Middle frontal gyrus (tissue), 1 donor: ENCODE measurements around the gene SLC6A3.

Source experiments
- DNase-seq: peaks from one replicate; pipeline ENCODE4 v3.0.0-alpha.2; 2015; ENCODE audit warnings: low spot score; ENCODE audit errors: extremely low spot score

The SLC6A3 gene

DNA sequence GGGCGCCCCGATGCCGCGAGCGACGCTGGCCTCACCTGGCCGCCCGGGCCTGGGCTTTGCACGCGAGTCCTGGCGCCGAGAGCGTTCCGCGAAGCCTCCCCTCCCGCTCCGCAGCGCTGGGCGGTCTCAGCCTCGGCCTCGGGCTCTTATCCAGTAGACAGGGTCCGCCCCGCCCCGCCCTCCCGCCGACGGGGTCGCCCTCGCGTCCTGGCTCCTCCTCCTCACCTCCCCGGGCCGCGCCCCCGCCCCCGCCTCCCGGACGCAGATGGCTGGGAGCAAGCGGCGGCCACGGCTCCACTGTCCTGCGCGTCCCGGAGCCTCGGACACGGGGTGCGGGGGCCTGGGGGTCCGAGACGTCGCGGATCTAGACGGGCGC lies at the start of gene SLC6A3:
SLC6A3 (minus strand) TSS at position 128 of the 376 bp plus-strand sequence. CDS start 2,243 bp downstream, outside the sequence.
- no peak for DNase-seq

DNA sequence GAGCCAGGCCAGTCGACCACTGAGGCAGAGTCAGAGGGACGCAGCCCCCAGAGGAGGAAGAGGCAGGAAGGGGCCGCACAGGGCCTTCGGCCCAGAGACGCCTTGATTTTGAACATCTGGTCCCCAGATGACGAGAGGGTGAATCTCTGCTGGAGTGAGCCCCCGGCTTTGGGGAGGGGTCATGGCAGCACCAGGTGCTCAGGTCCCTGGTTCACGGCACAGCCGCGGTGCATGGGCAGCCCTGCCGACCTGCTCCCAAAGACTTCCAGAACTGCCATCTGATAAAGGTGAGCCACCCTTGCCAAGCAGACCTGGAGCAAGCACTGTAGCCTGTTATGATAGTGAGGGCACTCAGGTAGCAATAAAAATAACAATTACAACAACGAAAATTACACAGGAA lies 48.7 kb upstream of the SLC6A3 start:
- DNase-seq: no peak

DNA sequence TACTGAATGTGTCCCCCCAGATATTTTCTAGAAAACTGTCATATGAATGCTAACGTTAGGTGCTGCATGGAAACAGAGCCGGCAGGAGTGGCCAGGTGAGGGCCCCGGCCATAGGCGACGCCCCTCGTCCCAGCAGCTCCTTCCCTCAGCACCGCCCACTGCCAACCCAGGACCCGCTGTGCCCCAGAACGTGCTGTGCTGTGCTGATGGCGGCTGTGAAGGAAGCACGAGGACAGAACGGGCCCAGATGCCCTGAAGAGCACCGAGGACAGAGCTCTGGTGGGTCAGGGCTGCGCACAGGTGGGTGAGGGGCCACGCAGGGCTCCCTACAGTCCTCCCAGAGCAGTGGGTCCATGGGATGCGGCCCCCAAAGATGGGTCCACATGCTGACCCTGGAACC lies 48.2 kb upstream of the SLC6A3 start:
- DNase-seq: no peak

- no peak for DNase-seq
Observed at GRCh38 chr5:1492757-1493156, 47.5 kb upstream of the SLC6A3 start.

GRCh38 chr5:1490376-1490775 lies 45.1 kb upstream of the SLC6A3 start:
- no peak for DNase-seq

GRCh38 chr5:1489754-1490153 lies 44.5 kb upstream of the SLC6A3 start:
- DNase-seq: no peak

DNA sequence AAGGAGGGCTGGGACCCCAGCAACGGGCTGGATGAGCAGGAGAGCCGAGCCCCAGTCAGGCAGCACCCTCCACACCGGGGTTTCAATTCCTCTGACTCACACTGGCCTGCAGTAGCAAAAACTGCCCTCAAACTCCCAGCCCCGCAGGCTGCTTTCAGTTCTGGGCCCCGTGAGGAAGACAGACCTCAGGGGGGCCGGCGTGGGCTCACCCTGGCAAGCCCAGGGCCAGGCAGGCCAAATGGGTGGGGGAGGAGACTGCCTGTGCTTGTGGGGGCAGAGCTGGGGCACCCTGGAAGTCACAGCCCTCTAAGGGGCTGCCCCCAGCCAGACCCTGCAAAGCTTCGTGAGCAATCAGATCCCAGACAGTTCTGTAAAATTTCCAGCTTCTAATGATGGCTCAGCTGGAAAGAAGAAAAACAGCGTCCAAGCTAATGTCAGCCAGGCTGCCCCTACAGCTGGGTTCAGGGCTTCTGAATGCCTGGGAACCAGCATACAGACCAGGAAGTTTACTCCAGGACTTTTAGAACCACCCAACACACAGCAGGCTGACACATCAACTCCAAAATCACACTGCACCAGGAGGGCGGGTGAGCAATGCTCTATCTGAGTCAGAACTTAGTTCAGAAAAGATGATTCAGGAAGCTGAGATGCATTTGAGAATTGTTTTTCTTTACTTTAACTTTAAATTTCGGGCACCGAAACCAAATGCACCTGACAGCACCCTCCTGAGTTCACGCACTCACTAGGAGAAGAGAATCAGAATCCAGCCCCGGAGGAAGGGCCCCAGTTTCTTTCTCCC lies 43.8 kb upstream of the SLC6A3 start:
- no peak for DNase-seq

DNA sequence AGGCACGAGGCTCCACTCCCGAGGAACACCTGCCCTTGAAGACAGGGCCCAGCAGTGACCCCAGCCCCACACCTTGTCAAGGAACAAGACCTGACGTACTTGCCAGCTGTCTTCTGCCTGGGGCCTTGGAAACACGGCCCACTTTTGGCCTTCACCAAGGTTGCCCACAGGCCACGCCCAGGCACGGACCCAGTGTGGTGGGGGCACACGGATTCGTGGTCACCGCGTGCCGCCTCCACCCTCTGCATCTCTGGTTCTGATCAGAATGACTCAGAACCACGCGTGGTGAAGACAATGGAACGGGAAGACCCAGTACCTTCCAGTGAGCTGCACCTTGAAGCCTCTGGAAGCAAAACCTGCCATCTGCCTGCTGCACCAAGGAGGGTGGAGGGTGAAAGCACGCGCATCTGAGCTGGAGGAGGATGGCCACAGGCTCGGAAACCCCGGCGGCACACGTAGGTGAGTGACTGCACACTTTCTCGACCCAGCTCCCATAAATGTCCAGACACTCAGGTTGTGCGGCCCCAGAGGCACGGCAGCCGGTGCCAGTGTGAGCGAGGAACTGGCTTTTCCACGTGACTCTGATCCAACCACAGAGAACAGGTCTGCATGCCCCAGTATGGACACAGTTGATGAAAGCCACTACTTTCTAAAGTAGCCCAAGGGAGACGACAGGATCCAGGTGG lies 42.0 kb upstream of the SLC6A3 start:
- DNase-seq: no peak

GRCh38 chr5:1486271-1486670 lies 41.0 kb upstream of the SLC6A3 start:
- no peak for DNase-seq

GRCh38 chr5:1485579-1486118 lies 40.4 kb upstream of the SLC6A3 start:
- DNase-seq: no peak

DNA sequence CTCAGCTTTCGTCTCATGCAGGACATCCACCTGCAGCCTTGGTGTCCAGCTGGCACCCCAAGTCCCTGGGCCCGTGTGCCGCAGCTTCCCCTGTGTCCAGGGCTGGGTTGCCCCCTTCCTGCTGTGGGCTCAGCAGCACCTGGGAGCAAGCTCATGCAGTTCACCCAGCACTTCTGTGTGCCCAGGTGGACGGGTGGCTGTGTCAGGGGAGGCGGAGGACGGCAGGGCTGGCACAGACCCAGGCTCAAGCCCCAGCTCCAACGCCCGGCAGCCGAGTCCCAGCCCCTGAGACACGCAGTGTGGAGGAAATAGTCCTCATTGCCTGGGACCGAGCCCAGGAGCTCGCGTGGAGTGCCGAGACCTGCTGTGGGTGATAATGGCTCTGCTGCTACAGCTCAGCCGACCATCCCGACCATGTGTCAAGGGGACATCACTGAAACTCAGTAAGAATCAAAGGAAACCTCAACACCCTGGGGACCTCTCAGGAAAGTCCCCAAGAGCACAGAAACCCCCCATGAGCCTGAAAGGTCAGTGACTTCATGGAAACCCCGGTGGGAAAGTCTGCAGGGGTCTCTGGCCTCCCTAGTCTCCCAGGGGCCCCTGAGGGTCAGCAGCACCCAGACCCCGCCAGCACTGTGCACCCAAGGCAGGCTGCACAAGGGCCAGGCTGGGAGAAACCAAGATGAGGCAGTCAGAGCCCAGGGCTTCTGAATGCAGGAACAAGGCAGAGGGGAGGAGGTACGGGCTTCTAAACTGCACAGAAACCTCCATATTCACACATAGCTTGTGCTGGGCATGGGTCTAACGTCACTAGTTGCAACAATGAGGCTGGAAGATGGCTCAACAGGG lies 39.7 kb upstream of the SLC6A3 start:
- DNase-seq: no peak

- DNase-seq: no peak
Observed at GRCh38 chr5:1483856-1484729, 38.9 kb upstream of the SLC6A3 start.

DNA sequence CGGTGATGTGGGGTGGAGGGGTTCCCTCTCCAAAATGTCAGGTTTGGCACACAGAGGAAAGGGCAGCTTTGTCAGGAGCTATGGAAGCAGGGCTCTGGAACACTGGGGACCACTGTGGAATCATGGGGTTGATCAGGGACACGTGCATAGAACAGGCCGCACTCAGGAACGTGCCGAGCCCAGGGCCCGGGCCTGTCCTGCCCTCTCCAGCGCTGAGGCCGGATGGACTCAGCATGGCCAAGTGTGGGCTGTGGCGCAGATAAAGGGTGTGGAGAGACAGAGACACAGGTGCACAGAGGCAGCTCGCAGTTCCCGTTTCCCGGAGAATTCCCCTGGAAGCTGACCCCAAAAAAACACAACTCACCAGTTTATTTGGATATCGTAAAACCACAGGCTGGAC lies 37.8 kb upstream of the SLC6A3 start:
- no peak for DNase-seq

- DNase-seq: no peak
Observed at GRCh38 chr5:1481959-1482331, 36.7 kb upstream of the SLC6A3 start.

DNA sequence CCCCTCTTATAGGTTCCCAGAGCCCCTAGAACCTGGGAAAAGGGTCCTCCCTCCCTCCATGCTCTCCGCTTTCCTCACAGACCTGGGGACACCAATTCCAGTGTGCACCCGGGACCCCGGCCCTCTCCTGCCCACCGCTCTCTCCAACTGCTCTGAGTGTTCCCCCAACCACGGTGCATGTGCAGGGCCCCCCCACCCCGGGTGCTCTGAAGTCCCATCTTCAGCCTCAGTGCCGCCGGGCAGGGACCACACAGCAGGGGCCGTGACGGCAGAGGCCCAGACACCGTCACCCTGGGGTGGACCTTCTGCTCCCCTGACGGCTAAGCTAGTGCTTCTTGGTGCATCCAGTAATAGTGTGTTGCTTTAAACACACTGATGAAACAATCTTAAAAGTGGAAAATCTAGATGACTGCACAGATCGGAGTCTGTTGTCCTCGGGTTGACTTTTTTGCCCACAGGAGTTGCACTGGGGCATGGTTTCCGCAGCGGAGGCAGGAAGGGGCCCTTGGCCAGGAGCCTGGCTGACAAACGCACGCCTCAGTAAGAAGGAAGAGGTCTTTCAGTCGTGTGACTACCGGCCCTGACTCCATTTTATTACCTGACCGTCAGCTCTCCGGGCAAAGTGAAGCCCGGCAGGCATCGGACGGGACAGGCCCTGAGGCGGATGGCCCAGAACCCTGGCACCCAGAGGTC lies 36.2 kb upstream of the SLC6A3 start:
- DNase-seq: no peak

GRCh38 chr5:1480806-1481205 lies 35.6 kb upstream of the SLC6A3 start:
- DNase-seq: no peak

DNA sequence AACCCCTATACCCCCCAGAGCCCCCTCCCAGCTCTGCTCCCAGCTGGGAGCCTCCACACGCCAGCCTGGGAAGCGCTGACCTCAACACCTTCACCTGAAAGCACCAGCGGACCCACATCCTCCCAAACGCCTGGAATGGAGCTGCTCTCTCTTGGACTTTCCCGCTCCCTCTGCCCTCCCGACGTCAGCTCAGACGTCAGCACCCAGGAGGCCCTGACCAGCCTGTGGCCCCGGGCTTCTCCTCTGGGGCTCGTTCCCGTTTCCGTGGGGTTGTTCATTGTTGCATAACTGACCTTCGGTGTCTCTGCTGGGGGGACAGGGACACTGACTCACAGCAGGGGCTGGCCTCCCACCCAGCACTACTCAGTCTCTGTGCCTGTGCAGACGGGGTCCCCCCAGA lies 35.0 kb upstream of the SLC6A3 start:
- no peak for DNase-seq

DNA sequence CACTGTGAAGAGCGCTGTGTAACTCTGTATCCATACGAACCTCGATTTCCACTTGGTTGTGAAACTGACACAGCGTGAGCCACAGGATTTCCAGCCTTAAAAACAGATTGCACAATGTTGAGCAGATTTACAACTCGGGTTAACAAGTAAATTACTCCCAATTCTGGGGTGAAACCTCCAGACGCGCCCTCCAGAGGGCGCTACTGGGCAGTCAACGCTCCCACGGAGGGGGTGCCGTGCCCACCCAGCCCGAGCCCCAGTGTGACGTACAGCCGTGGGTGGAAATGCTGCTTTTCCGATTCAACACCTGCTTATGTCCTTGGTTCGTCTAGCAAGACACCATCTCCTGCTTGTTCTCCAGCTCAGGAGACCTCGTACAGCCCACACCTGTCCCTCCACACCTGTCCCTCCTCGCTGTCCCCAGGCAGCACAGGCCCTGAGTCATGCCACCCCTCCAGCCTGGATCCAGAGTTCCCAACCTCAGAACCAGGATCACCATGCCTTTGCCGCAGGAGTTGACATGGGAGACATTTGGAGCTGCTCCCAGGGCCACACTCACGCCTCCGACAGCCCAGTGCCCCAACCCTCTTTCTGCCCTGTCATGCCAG lies 34.4 kb upstream of the SLC6A3 start:
- DNase-seq: no peak

DNA sequence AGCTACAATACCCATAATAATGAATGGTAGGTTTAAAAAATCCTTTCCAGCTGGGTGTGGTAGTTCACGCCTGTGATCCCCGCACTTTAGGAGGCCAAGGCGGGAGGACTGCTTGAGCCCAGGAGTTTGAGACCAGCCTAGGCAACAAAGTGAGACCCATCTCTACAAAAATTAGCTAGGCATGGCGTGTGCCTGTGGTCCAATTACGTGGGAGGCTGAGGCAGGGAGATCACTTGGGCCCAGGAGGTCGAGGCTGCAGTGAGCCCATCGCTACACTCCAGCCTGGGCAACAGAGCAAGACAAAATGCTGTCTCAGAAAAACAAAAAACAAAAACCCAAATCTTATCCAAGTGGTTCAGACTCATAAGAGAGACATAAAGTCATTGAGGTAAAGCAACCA lies 33.8 kb upstream of the SLC6A3 start:
- no peak for DNase-seq
